ENCODE results near the gene PRM2. TPM values are rescaled to one million over a fixed set of nuclear protein-coding genes. Genes with fewer than 3 reads are reported as not detected.

PRM2 gene
- polyA plus RNA-seq, 2 of the 4 experiments (the other 2 are of a cell fraction) = not detected

- Histone ChIP-seq H3K9me3 (no peaks in the 10 kb centered on the region), H3K4me2 (no peak overlapping the region), H3K27ac (no peak overlapping the region), H3K4me1 (no peaks in the 10 kb centered on the region), H3K4me3 (no peak overlapping the region)
- ChIA-PET CTCF (interaction anchor here (1.0 to 9.1 kb wide), 3 partner anchors 14 to 307 kb away, joined by 3 to 66 read pairs (median 3); partner anchors contain the start of gene SOCS1), POLR2A (no interaction called here)
- TF ChIP-seq USF2 (IDR thresholded peaks at IDR 0.05) = no peak
- no peak for TF ChIP-seq MAX (IDR thresholded peaks at IDR 0.05)
- TF ChIP-seq HOXB5 (CRISPR knock-in tag; IDR thresholded peaks at IDR 0.05) = no peak
- no peak for TF ChIP-seq RARB (CRISPR knock-in tag; IDR thresholded peaks at IDR 0.05)
- TF ChIP-seq MYC (IDR thresholded peaks at IDR 0.05; ENCODE audit: borderline replicate concordance, low read length) = no peak
- no peak for TF ChIP-seq TFCP2L1 (CRISPR knock-in tag; IDR thresholded peaks at IDR 0.05)
- no peak for TF ChIP-seq SREBF2 (IDR thresholded peaks at IDR 0.05)
- TF ChIP-seq SMC3 (IDR thresholded peaks at IDR 0.05) = no peak
- no peak for TF ChIP-seq KDM5A (IDR thresholded peaks at IDR 0.05)
- no peak for TF ChIP-seq EHF (CRISPR knock-in tag; IDR thresholded peaks at IDR 0.05)
- no peak for FAIRE-seq
- no peak for ATAC-seq
- no peak for DNase-seq (ENCODE audit: low read depth in 1 of 2, low spot score in 1 of 2)
- WGBS (ENCODE audit: missing lambda C conversion rate) = 40% methylated on average over 2 of the region's 2 CpGs
These were observed 5.6 kb downstream of the PRM2 start for GRCh38 chr16:11270602-11271162.

- no peaks in the 10 kb centered on the region for H3K9me3 ChIP-seq
- FAIRE-seq = no peak
- no peaks in the 10 kb centered on the region for H3K4me1 ChIP-seq
- no peak within 1 kb of the TSS for H3K27ac ChIP-seq
- WGBS (ENCODE audit: missing lambda C conversion rate) = 58% methylated on average over 9 of the region's 11 CpGs
- H3K4me2 ChIP-seq = no peak within 1 kb of the TSS
- CTCF ChIA-PET = interaction anchor here (0.9 to 9.1 kb wide), 3 partner anchors 12 to 305 kb away, joined by 4 to 66 read pairs (median 5); partner anchors contain the start of gene SOCS1
- no peak for DNase-seq (ENCODE audit: low read depth in 1 of 2, low spot score in 1 of 2)
- POLR2A ChIA-PET = interaction anchor here (0.8 to 1.3 kb wide), 2 partner anchors 13 to 317 kb away, joined by 3 to 9 read pairs; partner anchors contain the start of genes LITAF and SOCS1
- H3K4me3 ChIP-seq = no peak within 1 kb of the TSS
- no peak for TF ChIP-seq RNF2 (IDR thresholded peaks at IDR 0.05; ENCODE audit: borderline replicate concordance, low read depth)
- no peak for TF ChIP-seq HMGXB4 (CRISPR knock-in tag; IDR thresholded peaks at IDR 0.05; ENCODE audit: borderline replicate concordance)
- no peak for TF ChIP-seq TP53 (CRISPR knock-in tag; IDR thresholded peaks at IDR 0.05)
- no peak for TF ChIP-seq TFCP2L1 (CRISPR knock-in tag; IDR thresholded peaks at IDR 0.05)
- TF ChIP-seq ZC3H11A (IDR thresholded peaks at IDR 0.05) = no peak
- no peak for TF ChIP-seq POLR2AphosphoS2 (conservative IDR thresholded peaks at IDR 0.05; ENCODE audit: low read length)
- TF ChIP-seq RAD21 (conservative IDR thresholded peaks at IDR 0.05 in 1 of 2, IDR thresholded peaks at IDR 0.05 in 1 of 2) = no peak
- no peak for TF ChIP-seq HES2 (IDR thresholded peaks at IDR 0.05)
- no peak for TF ChIP-seq REST (IDR thresholded peaks at IDR 0.05)
- no peak for TF ChIP-seq CEBPB (IDR thresholded peaks at IDR 0.05)
- TF ChIP-seq PBX3 (IDR thresholded peaks at IDR 0.05) = no peak
- TF ChIP-seq ZFP36 (IDR thresholded peaks at IDR 0.05; ENCODE audit: borderline replicate concordance, partially characterized antibody) = no peak
- no peak for TF ChIP-seq NR3C1 (IDR thresholded peaks at IDR 0.05)
- TF ChIP-seq BHLHE40 (IDR thresholded peaks at IDR 0.05; ENCODE audit: low read depth, low read length) = no peak
- ATAC-seq = no peak
These were observed 7.3 kb downstream of the PRM2 start, which contains the start of gene TNP2 for GRCh38 chr16:11268921-11269375. Gene TNP2 (minus strand): TSS chr16:11269325. CDS start chr16:11269262, 63 bp downstream.

Measured in A549 (cell line).